WI38 (cell line): Measurements from ENCODE around the gene FAM135A.
"Not testable (repeated sequence)": the region's sequence is repeated elsewhere in the genome, so short reads cannot be mapped to it uniquely, and the experiment has no call there.

Experiments
- H3K4me3 ChIP-seq: 2 replicates; pipeline ENCODE4 v1.5.1; 2011; ENCODE audit warnings: low read depth, mild to moderate bottlenecking, control low read depth, low read length
- TF ChIP-seq, protein P1 (sequence below): IDR thresholded peaks from 2 replicates; pipeline ENCODE4 v1.5.1; 2012; ENCODE audit warnings: low read depth, mild to moderate bottlenecking, control low read depth, low read length

The FAM135A gene

DNA sequence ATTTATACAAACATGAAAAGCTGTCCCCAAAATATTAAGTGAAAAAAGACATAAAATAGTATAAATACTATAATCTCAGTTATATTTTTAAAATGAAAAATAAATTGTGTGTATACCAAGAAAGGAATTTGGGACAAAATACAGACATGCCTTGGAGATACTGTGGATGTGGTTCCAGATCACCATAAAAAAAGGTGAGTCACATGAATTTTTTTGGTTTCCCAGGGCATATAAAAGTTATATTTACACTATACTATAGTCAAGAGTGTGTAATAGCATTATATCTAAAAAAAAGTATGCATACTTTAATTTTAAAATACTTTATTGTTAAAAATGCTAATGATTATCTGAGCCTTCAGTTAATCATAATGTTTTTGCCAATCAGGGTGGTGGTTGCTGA is 136.0 kb downstream of the FAM135A start:
- no peak overlapping the region for H3K4me3 ChIP-seq
- TF ChIP-seq, protein P1, sequence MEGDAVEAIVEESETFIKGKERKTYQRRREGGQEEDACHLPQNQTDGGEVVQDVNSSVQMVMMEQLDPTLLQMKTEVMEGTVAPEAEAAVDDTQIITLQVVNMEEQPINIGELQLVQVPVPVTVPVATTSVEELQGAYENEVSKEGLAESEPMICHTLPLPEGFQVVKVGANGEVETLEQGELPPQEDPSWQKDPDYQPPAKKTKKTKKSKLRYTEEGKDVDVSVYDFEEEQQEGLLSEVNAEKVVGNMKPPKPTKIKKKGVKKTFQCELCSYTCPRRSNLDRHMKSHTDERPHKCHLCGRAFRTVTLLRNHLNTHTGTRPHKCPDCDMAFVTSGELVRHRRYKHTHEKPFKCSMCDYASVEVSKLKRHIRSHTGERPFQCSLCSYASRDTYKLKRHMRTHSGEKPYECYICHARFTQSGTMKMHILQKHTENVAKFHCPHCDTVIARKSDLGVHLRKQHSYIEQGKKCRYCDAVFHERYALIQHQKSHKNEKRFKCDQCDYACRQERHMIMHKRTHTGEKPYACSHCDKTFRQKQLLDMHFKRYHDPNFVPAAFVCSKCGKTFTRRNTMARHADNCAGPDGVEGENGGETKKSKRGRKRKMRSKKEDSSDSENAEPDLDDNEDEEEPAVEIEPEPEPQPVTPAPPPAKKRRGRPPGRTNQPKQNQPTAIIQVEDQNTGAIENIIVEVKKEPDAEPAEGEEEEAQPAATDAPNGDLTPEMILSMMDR = no peak

DNA sequence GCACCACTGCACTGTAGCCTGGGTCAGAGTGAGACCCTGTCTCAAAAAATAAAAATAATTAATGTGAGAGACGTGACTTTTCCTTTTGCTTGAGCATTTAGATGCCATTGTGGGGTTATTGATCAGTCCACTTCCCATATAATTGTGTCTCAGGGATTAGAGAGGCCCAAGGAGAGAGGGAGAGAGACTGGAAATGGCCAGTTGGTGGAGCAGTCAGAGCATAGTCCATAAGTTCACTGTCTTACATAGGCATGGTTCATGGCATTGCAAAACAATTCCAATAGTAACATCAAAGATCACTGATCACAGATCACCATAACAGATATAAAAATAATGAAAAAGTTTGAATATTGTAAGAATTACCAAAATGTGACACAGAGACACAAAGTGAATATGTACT is 138.3 kb downstream of the FAM135A start:
- TF ChIP-seq, protein P1 = no peak
- no peak overlapping the region for H3K4me3 ChIP-seq

DNA sequence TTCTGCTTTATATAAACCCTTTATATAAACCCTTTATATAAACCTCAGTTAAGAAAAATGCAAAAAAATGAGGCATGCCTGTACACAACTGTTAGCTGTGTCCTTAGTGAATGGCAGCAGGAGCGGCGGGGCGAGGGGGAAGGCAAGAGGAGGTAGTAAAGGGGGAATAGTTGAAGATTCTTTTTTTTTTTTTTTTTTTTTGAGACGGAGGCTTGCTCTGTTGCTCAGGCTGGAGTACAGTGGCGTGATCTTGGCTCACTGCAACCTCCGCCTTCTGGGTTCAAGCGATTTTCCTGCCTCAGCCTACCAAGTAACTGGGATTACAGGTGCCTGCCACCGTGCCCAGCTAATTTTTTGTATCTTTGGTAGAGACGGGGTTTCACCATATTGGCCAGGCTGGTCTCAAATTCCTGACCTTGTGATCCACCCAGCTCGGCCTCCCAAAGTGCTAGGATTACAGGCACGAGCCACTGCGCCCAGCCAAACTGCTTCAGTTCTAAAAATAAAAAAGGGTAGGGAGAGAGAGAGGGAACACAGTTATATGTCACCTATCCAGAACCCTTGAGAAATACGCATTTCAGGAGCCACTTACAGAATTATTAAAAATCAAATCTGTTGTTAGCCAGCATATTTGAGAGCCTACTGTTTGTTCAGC is 139.1 kb downstream of the FAM135A start:
- not testable (repeated sequence) for H3K4me3 ChIP-seq

DNA sequence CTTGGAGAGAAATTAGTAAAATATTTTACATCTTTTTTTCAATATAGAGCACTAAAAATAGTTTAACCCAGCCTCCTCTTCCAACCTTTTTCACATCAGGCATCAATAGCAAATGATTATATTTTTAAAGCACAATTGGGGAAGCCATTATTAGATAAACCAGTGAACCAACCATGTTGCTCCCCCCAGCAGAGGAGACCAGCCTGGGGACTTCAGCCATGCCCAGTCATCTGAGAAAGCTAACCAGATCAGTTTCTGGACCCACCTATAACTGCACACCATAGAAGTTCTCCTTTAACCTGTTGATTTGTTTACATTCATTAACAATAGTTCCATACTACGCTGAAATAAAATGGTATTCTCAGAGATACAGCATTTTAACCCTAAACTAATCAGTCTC is 139.7 kb downstream of the FAM135A start:
- TF ChIP-seq, protein P1 = no peak
- no peak overlapping the region for H3K4me3 ChIP-seq

DNA sequence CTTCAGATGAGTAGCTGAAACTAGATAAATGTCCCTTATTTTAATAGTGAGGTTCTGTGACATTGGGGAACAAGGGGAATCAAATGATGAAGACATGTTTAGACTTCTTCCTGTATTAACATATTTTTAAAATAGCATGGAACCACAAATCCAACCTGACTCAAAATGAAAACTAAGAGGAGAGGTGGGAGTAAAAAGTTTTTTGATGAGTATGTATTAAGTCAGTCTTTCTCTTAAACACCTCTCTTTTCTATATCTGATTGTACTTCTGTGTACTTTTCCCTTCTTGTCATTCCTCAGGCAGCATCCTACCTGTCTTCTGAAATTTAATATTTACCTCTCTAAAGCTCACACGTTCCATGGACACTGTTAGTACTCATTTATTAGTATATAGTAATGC is 144.7 kb downstream of the FAM135A start:
- TF ChIP-seq, protein P1 = no peak

DNA sequence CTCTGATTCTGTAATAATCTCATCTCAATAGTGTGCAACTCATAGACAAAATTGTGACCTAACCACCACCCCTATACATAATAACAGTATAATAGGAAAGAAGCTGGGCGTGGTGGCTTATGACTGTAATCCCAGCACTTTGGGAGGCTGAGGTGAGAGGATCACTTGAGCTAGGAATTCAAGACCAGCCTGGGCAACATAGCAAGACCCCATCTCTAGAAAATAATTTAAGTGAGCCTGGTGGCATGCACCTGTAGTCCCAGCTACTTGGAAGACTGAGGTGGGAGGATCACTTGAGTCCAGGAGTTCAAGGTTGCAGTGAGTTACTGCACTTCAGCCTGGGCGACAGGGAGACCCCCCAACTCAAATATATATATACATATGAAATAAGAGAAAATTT is 149.1 kb downstream of the FAM135A start:
- H3K4me3 ChIP-seq = not testable (repeated sequence)

More for the DNA sequence above, 144.7 kb downstream of the FAM135A start:
- H3K4me3 ChIP-seq = no peak overlapping the region

DNA sequence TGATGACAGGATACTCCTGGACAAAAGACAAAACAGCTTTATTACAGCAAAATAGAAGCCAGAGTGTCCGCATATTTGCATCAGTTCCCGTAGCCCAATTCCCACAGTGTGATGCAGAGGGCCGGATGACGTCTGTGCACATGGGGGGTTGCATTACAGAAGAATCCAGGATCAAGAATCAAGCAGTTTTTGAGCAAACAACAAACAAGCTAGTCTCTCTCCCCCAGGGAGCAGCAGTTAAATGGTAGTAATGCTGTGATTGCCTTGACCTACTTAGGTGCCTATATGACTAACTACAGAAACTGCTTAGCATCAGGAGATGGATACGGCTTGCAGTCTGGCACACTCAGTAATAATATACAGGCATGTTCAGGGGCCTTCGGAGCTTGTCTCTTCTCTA is 150.2 kb downstream of the FAM135A start:
- TF ChIP-seq, protein P1 = no peak
- no peak overlapping the region for H3K4me3 ChIP-seq

DNA sequence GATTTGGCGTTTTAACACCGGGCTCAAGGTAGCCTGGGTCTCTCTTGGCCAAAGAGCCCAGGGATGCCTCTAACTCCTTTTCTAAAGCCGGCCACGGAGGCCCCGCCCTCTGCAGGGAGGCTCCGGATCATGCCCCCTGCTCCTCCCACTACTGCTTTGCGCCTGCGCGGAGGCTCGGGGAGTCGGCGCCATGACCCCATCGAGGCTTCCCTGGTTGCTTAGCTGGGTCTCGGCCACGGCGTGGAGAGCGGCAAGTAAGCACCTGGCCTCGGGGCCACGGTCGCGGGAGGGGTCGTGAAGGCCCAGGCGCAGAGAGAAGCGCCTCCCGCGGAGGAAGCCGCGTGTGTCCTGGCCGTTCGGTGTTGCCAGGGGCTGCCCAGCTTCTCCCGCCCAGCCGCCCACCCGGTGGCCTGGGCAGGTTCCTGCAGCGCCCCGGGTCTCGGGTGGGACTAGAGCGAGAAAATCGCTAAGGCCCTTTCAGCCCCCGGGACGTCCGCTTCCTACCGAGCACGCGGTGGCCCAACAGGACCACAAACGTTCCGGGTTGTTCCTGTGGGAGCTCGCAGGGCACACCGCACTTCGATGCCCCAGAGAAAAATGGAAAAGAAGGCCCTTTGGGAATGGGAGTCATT is 153.6 kb downstream of the FAM135A start, which contains the start of gene SDHAF4:
Gene SDHAF4, plus strand, starts transcription at position 180 of the 632 bp plus-strand sequence. Its CDS starts 11 bp downstream, at position 191.
- peak within 1 kb of the TSS; percentile 76 for H3K4me3 ChIP-seq
- TF ChIP-seq, protein P1 = no peak
